Amniotic epithelial cell (primary cell): ENCODE measurements around the gene CRHR1.
"Not testable (repeated sequence)": the region's sequence is repeated elsewhere in the genome, so short reads cannot be mapped to it uniquely, and the experiment has no call there.

Experiments used
- DNase-seq: peaks from one replicate; pipeline ENCODE4 v3.0.0-alpha.2; 2010; ENCODE audit warnings: low read depth

Gene CRHR1

GRCh38 chr17:45846223-45846622 lies 62.1 kb downstream of the CRHR1 start:
- DNase-seq, result no peak

DNA sequence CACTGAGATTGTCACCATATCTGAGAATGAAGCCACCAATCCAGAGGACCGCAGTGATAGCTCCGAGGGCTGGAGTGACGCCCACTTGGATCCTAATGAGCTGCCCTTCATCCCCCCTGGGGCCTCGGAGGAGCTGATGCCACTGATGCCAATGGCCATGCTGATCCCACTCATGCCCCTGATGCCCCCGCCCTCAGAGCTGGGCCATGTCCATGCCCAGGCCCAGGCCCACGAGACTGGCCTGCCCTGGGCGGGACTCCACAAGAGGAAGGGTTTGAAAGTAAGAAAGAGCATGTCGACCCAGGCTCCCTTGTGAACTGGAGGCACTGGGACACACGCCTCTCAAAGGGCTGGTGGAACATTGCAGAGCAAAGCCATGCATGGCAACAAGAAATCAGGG lies 62.5 kb downstream of the CRHR1 start:
- no peak for DNase-seq

DNA sequence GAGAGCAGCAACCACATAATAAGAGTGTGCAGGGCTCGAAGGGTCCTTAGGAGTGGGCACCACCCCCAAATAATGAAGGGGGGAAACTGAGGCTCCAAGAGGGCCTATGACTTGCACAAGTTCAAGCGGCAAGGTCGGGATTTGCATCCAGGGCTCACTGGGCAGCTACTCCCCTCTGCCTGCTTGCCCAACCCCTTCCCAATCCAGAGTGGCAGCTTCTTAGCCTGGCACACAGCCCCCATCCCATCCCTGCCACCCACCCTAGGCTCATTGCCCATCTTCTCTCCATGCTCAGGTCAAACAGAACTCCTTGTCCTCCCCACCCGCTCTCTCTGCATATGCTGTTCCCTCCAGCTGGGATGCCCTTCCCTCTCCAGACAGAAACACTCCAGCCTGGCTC lies 63.0 kb downstream of the CRHR1 start:
- no peak for DNase-seq

DNA sequence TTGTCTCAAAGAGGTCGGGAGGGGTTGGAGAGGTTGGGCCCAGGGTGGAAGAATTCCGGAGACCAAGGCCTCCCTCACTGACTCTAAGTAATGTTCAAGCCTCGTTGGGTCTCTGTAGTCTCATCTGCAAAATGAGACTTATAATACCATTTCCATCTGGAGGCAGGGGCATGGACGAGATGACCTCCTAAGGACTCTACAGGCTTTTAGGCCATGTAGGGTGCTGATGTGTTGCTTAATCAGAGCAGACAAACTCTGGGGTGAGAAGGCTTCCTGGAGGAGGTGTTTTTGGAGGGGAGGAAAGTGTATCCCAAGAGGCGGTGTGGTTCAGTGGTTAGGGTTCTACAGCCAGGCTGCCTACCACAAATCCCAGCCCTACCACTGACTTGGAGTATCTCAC lies 63.6 kb downstream of the CRHR1 start:
- no peak for DNase-seq

DNA sequence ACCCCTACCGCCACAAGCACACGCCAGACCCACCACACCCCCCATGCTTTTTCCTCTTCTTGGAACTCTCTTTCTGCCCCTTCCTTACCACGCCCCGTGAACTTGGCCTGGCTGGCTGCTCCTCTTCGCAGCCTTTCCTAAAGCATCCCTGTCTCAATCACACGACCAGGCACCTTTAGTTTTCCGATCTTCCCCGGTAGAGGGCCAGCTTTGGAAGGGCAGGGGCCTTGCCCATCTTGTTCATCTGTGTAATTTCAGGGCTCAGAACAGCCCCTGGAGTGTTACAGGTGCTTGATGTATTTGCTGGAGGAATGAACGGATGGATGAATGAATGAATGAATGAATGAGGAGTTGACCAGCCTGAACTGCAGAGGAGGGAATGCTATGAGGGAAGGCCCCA lies 64.3 kb downstream of the CRHR1 start:
- no peak for DNase-seq

DNA sequence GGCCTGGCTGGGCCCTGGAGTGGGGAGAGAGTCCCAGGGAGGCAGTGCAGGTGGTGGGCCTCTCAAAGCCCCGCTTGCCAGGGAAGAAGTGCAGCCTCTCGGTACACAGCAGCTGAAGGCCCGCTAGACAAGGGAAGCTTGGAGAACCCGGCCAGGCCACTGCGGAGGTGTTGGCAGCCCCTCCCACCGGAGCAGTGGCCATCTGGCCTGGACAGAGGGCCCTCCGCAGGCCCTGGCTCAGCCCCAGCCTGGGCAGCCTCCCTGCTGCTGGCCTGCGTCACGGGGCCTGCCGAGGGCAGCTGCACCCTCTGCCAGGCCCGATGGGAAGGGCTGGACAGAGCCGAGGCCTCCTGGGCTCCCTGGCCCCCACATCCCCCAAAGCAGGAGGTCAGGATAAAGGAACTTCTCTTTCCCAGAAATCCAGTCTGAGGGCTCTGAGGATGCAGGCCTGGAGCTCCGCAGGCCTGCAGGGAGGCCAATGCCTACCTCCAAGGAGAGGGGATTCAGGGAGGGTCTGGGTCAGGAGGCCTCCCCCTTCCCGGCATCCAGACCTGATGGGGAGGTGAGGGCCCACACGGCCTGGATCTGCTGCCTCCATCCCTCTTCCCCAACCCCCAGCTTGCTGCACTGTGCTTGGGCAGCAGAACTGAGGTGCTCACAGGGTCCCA lies 64.9 kb downstream of the CRHR1 start:
- DNase-seq, result no peak

DNA sequence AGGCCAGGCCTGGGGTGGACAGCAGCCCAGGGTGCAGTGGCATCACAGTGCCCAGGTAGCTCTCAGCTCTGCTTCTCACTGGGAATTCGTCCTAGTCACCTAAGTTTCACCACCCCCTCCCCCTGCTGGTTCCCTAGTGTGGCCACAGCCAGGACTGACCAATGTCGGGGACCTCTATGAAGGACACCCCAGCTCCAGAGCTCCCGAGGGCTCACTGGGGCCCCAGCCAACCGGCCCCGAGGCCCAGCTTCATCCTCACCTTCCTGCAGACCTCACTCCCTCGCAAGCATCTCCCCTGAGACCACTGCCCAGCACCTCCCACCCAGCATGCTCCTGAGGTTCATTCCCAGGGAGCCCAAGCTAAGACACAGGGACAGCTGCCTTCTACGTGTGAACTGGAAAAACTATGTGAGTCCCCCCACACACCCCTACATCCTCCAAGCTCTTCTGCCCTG lies 65.4 kb downstream of the CRHR1 start:
- no peak for DNase-seq

DNA sequence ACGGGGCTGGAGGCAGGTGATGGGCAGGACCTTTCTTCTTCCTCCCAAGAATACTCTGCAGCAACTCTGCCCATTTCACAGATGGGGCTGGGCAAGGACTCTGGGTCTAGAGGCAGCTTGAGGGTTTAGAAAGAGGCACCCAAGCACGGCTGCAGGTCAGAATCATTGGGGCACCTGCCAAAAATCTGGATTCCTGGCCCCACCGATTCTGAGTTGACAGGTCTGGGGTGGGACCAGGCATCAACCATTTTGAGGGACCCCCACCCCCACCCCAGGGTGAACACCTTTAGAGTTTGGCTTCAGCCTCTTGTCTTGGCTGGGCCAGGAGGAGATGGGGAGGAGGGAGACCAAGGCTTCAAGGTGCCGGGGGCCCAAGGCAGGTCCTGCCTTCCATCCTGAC lies 65.9 kb downstream of the CRHR1 start:
- no peak for DNase-seq

- no peak for DNase-seq
Observed at GRCh38 chr17:45850468-45850867, 66.3 kb downstream of the CRHR1 start.

GRCh38 chr17:45851022-45851421 lies 66.9 kb downstream of the CRHR1 start:
- no peak for DNase-seq

- DNase-seq, result no peak
Observed at GRCh38 chr17:45851464-45851863, 67.3 kb downstream of the CRHR1 start.

- DNase-seq, result no peak
Observed at GRCh38 chr17:45851873-45852272, 67.8 kb downstream of the CRHR1 start.

DNA sequence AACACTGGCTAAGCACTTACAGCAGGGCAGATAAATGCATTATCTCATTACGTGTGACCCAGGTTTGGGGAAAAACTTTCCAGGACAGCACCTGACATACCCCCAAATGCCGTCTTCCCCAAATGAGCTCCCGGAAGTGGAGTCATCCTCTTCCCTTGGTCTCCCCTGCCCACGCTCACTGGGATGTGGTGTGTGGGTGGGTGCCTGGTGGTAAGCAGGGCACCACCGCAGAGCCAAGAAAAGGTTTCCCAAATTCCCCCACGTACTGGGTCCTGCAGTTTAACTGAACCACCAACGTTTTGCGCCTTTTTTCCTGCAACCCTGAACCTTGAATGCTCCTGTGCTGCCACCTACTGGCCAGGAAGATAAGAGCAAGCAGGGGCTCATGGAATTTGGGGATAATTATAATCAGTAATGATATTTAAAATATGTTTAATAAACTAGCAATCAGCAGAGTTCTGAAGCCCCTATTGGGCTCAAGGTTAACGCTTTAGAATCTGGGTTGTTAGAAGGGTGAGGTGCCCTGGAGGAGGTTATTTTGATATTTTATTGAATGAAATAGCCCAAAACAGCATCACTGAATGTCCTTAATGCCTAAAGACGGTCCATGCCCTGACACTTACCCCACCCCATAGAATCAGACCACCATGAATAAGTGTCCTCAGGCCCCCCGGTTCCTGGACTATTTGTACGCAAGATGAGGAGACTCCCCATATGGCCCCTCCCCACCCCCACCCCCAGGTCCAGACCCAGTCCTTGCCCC lies 68.6 kb downstream of the CRHR1 start:
- peak; percentile 37 for DNase-seq

GRCh38 chr17:45854209-45854608 lies 70.1 kb downstream of the CRHR1 start:
- no peak for DNase-seq

GRCh38 chr17:45855691-45856336 lies 71.7 kb downstream of the CRHR1 start:
- DNase-seq, result no peak

GRCh38 chr17:45857977-45858708 lies 74.0 kb downstream of the CRHR1 start:
- DNase-seq, result peak; percentile 37

- DNase-seq, result no peak
Observed at GRCh38 chr17:45861165-45861564, 77.0 kb downstream of the CRHR1 start.

DNA sequence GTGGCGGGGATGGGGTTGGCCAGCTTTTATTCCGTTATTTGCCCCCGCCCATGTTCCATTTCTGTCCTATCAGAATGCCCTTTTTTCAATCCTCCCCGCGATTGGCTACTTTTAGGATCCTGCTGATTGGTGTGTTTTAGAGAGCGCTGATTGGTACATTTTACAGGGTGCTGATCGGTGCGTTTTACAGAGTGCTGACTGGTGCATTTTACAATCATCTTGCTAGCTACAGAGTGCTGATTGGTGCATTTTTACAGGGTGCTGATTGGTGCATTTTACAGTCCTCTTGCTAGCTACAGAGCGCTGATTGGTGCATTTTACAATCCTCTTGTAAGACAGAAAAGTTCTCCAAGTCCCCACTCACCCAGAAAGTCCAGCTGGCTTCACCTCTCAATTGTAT lies 78.0 kb downstream of the CRHR1 start:
- DNase-seq, result not testable (repeated sequence)

DNA sequence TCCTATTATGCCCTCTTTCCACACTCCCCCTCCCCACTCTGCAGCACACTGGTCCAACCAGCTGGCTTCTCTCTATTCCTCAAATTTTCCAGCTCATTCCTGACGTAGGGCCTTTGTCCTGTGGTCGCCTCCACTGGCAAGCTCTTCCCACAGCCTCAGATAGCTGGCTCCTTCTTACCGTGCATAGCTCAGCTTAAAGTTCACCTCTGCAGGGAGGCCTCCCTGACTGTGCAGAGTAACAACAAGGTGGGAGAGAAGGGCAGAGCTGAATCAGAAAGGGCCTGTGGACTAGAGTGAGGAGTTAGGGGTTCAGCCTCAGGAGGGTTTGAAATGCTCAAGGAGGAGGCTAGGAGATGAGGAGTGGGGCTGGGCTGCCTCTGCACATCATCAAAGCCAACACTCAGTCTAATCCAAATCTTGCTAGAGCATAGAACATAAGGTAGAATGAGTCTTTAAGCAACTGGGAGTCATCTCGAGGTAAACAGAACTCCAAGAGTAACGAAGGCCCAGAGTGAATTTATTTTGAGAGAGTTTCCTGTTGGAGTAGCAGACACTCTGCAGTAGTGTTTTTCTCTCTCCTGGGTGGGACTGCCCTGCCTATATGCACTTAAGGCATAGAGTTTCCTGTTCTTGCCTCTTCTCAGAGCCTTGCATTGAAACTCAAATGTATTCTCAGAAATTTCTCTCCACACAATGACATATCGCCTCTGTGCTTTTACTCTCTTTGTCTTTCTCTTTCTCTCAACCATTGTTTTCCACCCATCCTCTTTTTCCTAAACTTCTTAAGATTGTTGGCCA lies 79.9 kb downstream of the CRHR1 start:
- DNase-seq, result no peak

DNA sequence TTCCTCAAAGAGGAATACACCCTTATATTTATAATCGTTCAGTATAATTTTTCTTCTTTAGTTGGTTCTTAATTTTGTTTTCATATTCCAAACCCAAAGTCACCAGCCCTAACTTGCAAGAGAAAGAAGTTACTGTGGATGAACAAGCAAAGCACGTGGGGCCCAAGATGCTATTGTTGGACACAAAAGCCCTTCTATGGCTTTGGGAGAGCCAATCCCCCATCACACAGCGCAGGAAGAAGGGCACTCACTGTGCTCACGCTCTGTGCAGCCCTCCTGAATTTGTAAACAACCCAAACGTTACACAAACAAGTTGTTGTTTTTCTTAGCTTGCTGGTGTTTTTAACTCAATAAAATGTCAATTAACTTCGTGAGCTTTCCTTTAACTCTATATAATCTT lies 83.1 kb downstream of the CRHR1 start:
- no peak for DNase-seq

- no peak for DNase-seq
Observed at GRCh38 chr17:45867702-45868101, 83.6 kb downstream of the CRHR1 start.

- DNase-seq, result peak; percentile 72
Observed at GRCh38 chr17:45868276-45868675, 84.2 kb downstream of the CRHR1 start.
